COLO668 (cell line): ENCODE data around the gene SSTR3.

Source experiments
- DNase-seq: peaks from one replicate; lab custom pipeline; 2025; ENCODE audit not compliant: unreplicated experiment; lab: John Stamatoyannopoulos, UW

Gene SSTR3

GRCh38 chr22:37197451-37198257, 14.6 kb downstream of the SSTR3 start:
- DNase-seq = no peak

- DNase-seq = no peak
Measured at GRCh38 chr22:37196539-37197450, 15.5 kb downstream of the SSTR3 start.

- no peak for DNase-seq
Measured at GRCh38 chr22:37195921-37196320, 16.4 kb downstream of the SSTR3 start.

GRCh38 chr22:37194750-37195149, 17.5 kb downstream of the SSTR3 start:
- no peak for DNase-seq

GRCh38 chr22:37193629-37194191, 18.6 kb downstream of the SSTR3 start:
- no peak for DNase-seq

GRCh38 chr22:37192741-37193140, 19.5 kb downstream of the SSTR3 start:
- no peak for DNase-seq

- DNase-seq = no peak
Measured at GRCh38 chr22:37192204-37192603, 20.1 kb downstream of the SSTR3 start.

GRCh38 chr22:37190262-37190780, 22.0 kb downstream of the SSTR3 start:
- no peak for DNase-seq

- DNase-seq = no peak
Measured at GRCh38 chr22:37188901-37189466, 23.3 kb downstream of the SSTR3 start.

GRCh38 chr22:37187891-37188761, 24.2 kb downstream of the SSTR3 start, which contains the start of gene C1QTNF6:
TSS of gene C1QTNF6 (minus strand) at chr22:37188247. CDS start at chr22:37188213, 34 bp downstream.
- no peak for DNase-seq

GRCh38 chr22:37187552-37187890, 24.8 kb downstream of the SSTR3 start:
- no peak for DNase-seq

GRCh38 chr22:37186997-37187522, 25.2 kb downstream of the SSTR3 start:
- DNase-seq = no peak

GRCh38 chr22:37186228-37186996, 25.9 kb downstream of the SSTR3 start:
- no peak for DNase-seq

GRCh38 chr22:37185646-37186227, 26.5 kb downstream of the SSTR3 start:
- DNase-seq = no peak

GRCh38 chr22:37184816-37185541, 27.3 kb downstream of the SSTR3 start:
- no peak for DNase-seq

- no peak for DNase-seq
Measured at GRCh38 chr22:37184380-37184755, 27.9 kb downstream of the SSTR3 start.

GRCh38 chr22:37183432-37184379, 28.6 kb downstream of the SSTR3 start:
- no peak for DNase-seq
